IPS-18a (cell line): ENCODE measurements around the gene PTCH1.

Source experiments
- H3K27ac ChIP-seq: one replicate; pipeline ENCODE4 v1.5.1; 2013; ENCODE audit warnings: low read length
- H3K27me3 ChIP-seq: one replicate; pipeline ENCODE4 v1.6.1; 2013; ENCODE audit warnings: mild to moderate bottlenecking, low read length; ENCODE audit not compliant: control insufficient read depth, insufficient read depth
- H3K36me3 ChIP-seq: one replicate; pipeline ENCODE4 v1.6.1; 2013; ENCODE audit warnings: low read depth, low read length; ENCODE audit not compliant: control insufficient read depth
- H3K4me1 ChIP-seq: one replicate; pipeline ENCODE4 v1.6.1; 2013; ENCODE audit warnings: low read depth, low read length; ENCODE audit not compliant: control insufficient read depth
- H3K4me3 ChIP-seq: one replicate; pipeline ENCODE4 v1.5.1; 2013; ENCODE audit warnings: low read length
- H3K9ac ChIP-seq: one replicate; pipeline ENCODE4 v1.6.1; 2013; ENCODE audit warnings: mild to moderate bottlenecking, low read length, moderate library complexity
- H3K9me3 ChIP-seq: one replicate; pipeline ENCODE4 v1.6.1; 2013; ENCODE audit warnings: low read depth, low read length; ENCODE audit not compliant: control insufficient read depth

The PTCH1 gene

DNA sequence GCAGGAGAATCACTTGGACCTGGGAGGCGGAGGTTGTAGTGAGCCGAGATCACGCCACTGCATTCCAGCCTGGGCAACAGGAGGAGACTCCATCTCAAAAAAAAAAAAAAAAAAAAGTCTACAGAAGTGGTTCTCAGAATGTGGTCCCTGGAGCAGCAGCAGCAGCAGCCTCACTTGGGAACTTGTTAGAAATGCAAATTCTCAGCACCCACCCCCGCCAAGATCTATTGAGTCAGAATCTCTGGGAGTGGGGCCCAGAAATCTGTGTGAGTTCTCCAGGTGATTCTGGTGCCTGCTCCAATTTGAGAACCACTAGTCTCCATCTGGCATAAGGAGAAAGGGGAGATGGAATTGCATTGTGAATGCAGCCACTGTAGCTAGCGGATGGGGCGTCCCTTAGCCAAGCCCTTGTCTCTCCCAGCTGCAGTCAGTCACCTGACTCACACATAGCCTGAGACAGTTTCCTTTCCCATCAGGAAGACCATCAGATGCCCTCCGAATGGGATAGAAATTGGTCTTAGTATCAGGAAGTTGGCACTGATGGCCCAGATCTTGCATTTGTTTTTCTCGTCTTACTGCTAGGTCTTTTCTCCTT lies 12.2 kb upstream of the PTCH1 start:
- Histone ChIP-seq H3K27me3 (peaks cover 11% of the 10 kb centered on the region), H3K4me3 (no peak overlapping the region)

DNA sequence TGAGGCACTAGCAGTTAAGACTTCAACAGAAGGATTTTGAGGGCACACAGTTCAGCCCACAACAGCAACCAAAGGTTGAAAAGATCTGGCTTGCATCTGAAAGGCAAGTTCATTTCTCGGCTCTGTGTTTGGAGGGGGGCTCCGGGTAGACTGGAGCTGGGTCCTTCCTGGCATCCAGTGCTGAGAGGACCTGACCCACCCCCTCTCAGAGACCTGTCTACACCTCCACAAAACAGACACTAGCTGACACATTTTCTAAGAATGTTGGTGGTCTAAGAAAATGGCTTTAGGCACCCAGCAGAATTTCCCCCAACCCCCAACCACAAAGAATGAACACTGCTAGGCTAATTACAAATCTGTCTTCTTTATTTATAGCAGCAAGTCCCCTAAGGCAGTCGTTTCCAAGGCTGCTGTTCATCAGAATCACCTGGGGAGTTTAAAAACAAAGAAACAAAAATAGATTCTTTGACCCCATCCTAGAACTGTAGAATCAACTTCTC lies 6.2 kb upstream of the PTCH1 start:
- Histone ChIP-seq H3K36me3 (no peaks in the 10 kb centered on the region), H3K4me1 (no peaks in the 10 kb centered on the region), H3K9ac (no peak overlapping the region), H3K9me3 (no peaks in the 10 kb centered on the region), H3K27me3 (peaks cover 39% of the 10 kb centered on the region), H3K4me3 (no peak overlapping the region), H3K27ac (no peak overlapping the region)

More for the DNA sequence above, 12.2 kb upstream of the PTCH1 start:
- H3K27ac ChIP-seq = no peak overlapping the region
- no peaks in the 10 kb centered on the region for H3K36me3 ChIP-seq
- no peak overlapping the region for H3K9ac ChIP-seq
- H3K4me1 ChIP-seq = peaks cover 4% of the 10 kb centered on the region
- no peaks in the 10 kb centered on the region for H3K9me3 ChIP-seq

DNA sequence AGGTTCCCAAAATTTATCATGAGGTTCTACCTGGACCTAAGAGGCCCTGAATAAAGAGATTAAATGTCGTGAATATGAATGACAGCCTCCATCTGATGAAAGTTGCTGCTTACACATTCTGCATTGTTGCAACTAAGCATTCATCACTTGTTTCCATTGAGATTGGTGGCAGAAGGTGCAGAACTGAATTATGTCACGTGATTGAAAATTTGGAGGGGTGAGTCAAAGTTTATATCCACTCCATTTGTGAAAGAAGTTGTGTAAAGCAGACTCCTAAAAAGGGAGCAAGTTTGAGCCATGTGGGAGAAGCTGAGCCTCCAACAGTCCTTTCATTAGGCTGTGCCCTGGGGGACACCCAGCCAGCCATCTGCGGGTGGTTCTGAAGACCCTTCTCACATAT lies 4.9 kb upstream of the PTCH1 start:
- Histone ChIP-seq H3K36me3 (no peaks in the 10 kb centered on the region), H3K9ac (no peak overlapping the region), H3K4me3 (no peak overlapping the region), H3K4me1 (peaks cover 4% of the 10 kb centered on the region), H3K9me3 (no peaks in the 10 kb centered on the region), H3K27ac (no peak overlapping the region), H3K27me3 (peaks cover 45% of the 10 kb centered on the region)

DNA sequence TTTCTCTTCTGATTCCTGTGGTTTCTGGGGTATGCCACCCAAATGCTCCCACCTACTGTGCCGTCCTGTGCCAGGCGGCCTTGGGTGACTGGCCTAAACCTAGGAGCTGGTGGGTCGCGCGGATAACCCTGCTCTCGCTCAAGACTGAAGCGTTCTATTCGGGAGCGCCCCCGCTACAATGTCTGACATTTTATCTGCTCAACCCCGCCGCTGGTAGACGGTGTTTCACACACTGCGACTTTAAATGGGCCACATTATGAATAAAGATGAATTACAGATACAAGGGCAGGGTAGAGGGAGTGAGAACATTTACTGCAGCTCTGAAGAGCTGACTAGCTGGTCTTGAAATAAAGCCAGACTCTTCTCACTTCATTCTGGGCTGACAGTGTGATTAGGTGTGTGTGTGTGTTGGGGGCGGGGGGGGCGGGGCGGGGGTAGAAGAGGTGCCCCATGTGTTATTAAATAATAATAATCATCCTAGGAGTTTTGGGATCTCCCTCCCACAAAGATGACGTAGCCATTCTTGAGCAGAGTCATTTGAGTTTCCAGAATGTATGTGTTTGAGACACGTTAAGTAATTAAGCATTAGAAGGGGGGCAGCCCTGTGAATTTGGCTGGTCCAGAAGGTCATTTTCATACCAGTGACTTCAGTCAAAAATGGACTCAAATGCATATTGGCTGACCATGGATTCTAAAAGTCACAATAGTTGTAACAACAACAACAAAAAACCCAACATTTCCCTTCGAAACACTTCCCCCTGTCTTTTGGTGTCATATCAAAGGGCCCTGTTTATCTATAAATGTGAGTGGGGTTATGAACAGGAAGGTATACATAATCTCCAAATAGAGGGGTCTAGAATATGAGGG lies 1.0 kb upstream of the PTCH1 start:
- Histone ChIP-seq H3K4me1 (peaks cover 29% of the 10 kb centered on the region), H3K27me3 (peaks cover 80% of the 10 kb centered on the region), H3K27ac (no peak overlapping the region), H3K9ac (no peak overlapping the region), H3K9me3 (no peaks in the 10 kb centered on the region), H3K36me3 (no peaks in the 10 kb centered on the region), H3K4me3 (peak overlapping the region; percentile 71)

DNA sequence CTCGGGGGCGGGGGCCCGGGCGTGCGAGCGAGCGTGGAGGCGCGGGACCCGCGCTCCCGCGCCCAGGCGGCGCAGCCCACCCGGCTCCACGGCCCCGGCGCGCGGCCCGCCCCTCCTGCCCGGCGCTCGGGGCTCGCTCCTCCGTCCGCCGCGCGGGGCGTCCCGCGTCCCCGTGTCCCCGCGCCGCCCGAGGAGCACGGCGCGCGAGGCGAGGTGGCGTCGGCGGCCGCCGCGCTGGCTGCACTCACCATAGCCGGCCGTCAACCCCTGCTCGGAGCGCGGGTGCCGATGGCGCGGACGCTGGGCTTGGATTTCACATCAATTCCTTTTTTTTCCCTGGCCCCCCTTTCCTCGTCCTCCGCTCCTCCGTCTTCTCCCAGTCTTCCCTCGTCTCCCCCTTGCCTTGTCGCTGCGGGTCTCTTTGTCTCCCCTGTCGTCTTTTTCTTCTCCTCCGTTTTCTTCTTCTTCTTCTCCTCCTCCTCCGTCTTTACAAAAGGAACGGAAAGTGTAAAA lies 494 bp downstream of the PTCH1 start:
- H3K4me1 ChIP-seq = peaks cover 43% of the 10 kb centered on the region
- peaks cover 94% of the 10 kb centered on the region for H3K27me3 ChIP-seq
- H3K9ac ChIP-seq = no peak overlapping the region
- H3K36me3 ChIP-seq = no peaks in the 10 kb centered on the region
- H3K9me3 ChIP-seq = no peaks in the 10 kb centered on the region
- H3K4me3 ChIP-seq = peak overlapping the region; percentile 71
- H3K27ac ChIP-seq = no peak overlapping the region

DNA sequence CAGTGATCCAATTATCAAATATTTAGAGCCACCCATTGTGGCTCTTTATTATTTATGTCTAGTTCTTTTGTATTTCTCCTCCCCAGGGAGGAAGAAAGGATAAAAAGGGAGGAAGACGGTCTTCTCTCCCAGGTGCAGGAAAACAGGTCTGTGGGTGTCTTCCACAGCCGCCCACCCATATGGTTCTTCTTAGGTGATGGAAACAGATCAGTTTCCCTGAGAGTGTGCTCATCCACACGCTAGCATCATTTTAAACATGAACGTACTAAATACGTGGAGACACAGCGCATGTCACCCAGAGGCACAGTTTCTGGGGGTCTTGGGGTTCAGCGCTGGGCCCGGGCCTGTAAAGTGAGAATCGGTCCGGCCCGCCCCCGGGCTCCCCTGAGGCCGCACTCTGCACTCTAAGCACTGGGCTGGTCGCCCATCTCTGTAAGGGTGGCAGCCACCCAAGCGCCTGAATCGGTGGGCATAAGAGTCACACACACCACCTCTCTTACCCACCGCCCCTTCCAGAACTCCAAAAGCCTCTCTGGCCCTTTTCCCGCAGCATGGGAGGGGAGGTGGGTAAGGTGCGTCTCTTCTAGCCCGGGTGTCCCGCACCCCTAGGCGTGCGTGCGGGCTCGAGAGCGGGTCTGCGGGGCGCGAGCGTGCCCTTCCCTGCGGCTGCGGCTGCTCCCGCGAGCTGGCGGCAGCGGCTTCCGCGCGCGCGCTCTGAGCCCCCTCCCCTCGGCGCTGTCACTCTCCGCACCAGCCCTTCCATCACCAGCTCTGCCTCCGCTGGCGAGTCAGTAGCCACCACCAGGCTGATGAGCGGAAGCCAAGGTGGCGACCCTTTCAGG lies 1.3 kb downstream of the PTCH1 start:
- peaks cover 86% of the 10 kb centered on the region for H3K27me3 ChIP-seq
- no peak overlapping the region for H3K27ac ChIP-seq
- H3K4me1 ChIP-seq = peaks cover 43% of the 10 kb centered on the region
- no peak overlapping the region for H3K9ac ChIP-seq
- H3K9me3 ChIP-seq = no peaks in the 10 kb centered on the region
- no peaks in the 10 kb centered on the region for H3K36me3 ChIP-seq
- H3K4me3 ChIP-seq = peak overlapping the region; percentile 53

DNA sequence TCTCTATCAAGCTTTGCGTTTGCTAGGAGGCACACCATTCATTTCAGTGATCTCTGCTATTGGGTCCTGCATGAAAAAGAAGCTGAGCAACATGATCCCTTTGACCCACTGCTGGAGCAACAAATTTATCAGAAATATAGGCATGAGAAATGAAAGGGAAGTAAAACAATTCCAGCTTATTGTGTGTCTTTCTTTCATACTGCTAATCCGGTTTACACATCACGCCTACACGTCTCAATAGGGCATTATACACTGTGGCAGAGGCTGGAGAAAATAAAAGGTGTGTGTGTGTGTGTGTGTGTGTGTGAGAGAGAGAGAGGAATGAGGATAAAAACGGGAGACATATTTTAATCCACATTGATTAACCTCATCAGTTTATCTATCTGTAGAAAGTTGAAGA lies 2.4 kb downstream of the PTCH1 start:
- Histone ChIP-seq H3K36me3 (no peaks in the 10 kb centered on the region), H3K4me1 (peaks cover 48% of the 10 kb centered on the region), H3K9ac (no peak overlapping the region), H3K27ac (no peak overlapping the region), H3K27me3 (peaks cover 80% of the 10 kb centered on the region), H3K9me3 (no peaks in the 10 kb centered on the region), H3K4me3 (no peak overlapping the region)

DNA sequence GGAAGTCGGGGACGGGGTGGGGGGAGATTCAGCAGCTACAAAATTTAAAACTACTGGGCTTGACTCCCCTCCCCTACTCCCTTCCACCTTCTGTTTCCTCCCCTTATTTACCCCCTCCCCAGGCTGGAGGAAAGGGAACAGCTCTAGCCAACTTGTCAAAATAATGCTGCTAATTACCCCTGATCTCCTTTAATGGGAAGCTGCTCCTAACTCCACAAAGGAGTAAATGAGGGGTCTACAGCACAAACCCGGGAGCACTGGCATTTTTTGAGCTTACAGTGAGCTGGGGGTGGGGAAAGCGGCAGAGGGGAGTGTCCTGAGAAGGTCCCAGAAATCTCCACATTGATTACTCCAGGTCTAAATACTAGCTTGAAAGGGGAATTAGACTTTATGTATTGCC lies 3.1 kb downstream of the PTCH1 start:
- Histone ChIP-seq H3K36me3 (no peaks in the 10 kb centered on the region), H3K27ac (no peak overlapping the region), H3K9ac (no peak overlapping the region), H3K9me3 (no peaks in the 10 kb centered on the region), H3K4me3 (peak overlapping the region; percentile 7), H3K27me3 (peaks cover 74% of the 10 kb centered on the region), H3K4me1 (peaks cover 48% of the 10 kb centered on the region)

DNA sequence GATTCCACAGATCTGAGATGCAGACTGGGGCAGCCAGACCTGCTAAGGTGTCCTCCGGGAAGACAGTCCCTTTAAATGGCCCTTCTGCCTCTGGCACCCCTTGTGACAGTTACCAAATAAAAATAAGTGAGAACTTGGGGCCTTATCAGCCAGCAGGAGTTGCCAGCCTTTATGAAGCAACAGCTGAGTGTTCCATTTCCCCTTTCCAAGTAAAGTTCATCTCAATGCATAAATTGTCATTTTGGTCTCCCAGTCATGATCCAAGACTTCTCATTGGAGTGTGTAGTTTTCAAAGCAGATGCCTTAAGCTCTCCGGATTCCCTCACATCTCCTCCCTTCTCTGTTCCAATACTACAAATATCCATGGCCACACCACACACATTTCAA lies 4.1 kb downstream of the PTCH1 start:
- Histone ChIP-seq H3K4me1 (peaks cover 48% of the 10 kb centered on the region), H3K36me3 (no peaks in the 10 kb centered on the region), H3K4me3 (peak overlapping the region; percentile 77), H3K27ac (no peak overlapping the region), H3K9me3 (no peaks in the 10 kb centered on the region), H3K9ac (no peak overlapping the region), H3K27me3 (peaks cover 64% of the 10 kb centered on the region)

DNA sequence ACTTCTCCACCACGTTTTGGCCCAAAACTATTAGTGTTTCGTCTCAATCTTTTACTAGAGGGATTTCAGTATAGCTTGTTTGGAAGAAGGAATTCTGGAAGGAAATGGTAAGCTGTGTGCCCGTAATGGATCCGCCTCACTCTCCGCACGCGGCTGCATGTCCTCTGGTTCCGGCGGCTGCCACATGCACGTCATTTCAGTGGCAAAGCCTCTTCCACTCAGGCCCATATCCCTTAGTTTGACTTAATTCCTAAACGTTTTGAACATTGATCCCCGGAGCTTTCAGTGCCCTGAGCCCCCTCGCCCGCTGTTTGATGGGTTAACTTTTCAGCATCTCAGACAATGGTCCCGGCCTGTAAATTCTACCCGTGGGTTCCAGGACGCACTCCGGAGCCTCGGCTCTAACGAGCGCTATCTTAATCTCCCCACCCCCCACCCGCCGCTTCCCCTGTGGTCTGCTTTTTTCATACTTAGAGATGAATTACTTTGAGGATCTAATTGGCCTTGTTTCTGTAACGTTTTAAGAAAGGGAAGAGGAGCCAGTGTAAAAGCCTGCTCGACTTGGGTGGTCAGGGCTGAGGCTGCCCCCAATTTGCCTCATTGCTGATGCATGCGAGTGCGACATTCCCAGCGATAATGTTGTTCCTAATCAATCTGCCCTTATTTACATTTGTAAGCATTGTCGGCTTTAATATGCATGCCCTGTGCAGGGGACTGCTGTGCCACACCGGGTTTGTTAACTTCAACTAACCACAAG lies 4.6 kb downstream of the PTCH1 start:
- H3K9me3 ChIP-seq = no peaks in the 10 kb centered on the region
- no peak overlapping the region for H3K27ac ChIP-seq
- peak overlapping the region; percentile 77 for H3K4me3 ChIP-seq
- no peaks in the 10 kb centered on the region for H3K36me3 ChIP-seq
- H3K4me1 ChIP-seq = peaks cover 44% of the 10 kb centered on the region
- H3K9ac ChIP-seq = peak overlapping the region; percentile 71
- peaks cover 58% of the 10 kb centered on the region for H3K27me3 ChIP-seq

DNA sequence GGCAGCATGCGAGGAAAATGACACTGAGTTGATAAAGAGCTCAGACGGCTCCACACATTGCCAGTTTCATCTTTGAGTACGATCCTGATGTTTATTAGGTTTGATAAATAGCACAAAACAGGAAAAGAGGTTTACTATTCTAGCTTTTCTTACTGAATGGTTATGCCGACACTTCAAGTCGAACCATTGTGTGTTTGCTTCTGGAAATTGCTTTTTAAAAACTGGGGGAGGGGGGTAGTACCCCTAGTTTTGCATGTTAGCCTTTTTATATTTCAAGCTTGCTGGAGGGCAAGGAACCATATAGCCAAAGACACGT lies 5.2 kb downstream of the PTCH1 start:
- Histone ChIP-seq H3K4me1 (peaks cover 44% of the 10 kb centered on the region), H3K27me3 (peaks cover 53% of the 10 kb centered on the region), H3K27ac (peak overlapping the region; percentile 75), H3K9me3 (no peaks in the 10 kb centered on the region), H3K36me3 (no peaks in the 10 kb centered on the region), H3K9ac (peak overlapping the region; percentile 71), H3K4me3 (peak overlapping the region; percentile 77)
